Thyroid gland (tissue), 4 donors: ENCODE data around the gene CTNNBL1.

ENCODE experiments used
- CTCF ChIP-seq, 6 experiments: fragments of 200-600 bp in 3 of 6; fragments of 450-650 bp in 3 of 6; sonication (generic) in 3 of 6; IDR thresholded peaks; one replicate each; pipeline ENCODE4 v1.5.1; 2016 to 2019; ENCODE audit warnings: antibody characterized with exemption in 6 of 6, mild to moderate bottlenecking in 2 of 6, inconsistent platforms in 1 of 6, moderate library complexity in 1 of 6
- POLR2A ChIP-seq, 2 donors: fragments of 450-650 bp; IDR thresholded peaks; one replicate each; pipeline ENCODE4 v1.6.1; 2017; ENCODE audit warnings: antibody characterized with exemption in 2 of 2, mild to moderate bottlenecking in 2 of 2, moderate library complexity in 1 of 2

- no peak for TF ChIP-seq CTCF (IDR thresholded peaks at IDR 0.05)
- TF ChIP-seq POLR2A (IDR thresholded peaks at IDR 0.05) = no peak
Observed at GRCh38 chr20:37762716-37763485, 69.1 kb downstream of the CTNNBL1 start.
